HG03095 (cell line): Measurements from ENCODE around the gene DNAH10.
"Not testable (repeated sequence)": the region's sequence is repeated elsewhere in the genome, so short reads cannot be mapped to it uniquely, and the experiment has no call there.

Experiments used
- ATAC-seq: cut with Tn5 transposase; IDR thresholded peaks from one replicate; pipeline ENCODE4 v1.9.1; 2021; ENCODE audit warnings: moderate library complexity; ENCODE audit not compliant: unreplicated experiment

DNAH10 gene

DNA sequence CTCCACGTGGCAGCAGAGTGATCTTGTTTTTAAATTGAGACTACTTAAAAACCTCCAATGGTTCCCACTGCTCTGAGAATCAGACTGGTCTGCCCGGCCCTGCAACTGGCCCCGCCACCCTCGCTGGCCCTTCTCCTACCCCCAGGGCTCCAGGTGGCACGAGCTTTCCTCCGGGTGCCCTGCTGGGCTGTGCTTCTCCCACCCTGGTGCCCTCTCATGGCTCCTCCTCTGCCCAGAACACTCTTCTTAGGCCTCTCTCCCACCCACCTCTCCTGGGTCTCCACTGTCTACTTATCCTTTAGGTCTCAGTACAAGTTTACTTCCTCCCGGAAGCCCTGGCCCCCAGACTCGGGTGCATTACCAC is 184.0 kb downstream of the DNAH10 start:
- no peak for ATAC-seq

DNA sequence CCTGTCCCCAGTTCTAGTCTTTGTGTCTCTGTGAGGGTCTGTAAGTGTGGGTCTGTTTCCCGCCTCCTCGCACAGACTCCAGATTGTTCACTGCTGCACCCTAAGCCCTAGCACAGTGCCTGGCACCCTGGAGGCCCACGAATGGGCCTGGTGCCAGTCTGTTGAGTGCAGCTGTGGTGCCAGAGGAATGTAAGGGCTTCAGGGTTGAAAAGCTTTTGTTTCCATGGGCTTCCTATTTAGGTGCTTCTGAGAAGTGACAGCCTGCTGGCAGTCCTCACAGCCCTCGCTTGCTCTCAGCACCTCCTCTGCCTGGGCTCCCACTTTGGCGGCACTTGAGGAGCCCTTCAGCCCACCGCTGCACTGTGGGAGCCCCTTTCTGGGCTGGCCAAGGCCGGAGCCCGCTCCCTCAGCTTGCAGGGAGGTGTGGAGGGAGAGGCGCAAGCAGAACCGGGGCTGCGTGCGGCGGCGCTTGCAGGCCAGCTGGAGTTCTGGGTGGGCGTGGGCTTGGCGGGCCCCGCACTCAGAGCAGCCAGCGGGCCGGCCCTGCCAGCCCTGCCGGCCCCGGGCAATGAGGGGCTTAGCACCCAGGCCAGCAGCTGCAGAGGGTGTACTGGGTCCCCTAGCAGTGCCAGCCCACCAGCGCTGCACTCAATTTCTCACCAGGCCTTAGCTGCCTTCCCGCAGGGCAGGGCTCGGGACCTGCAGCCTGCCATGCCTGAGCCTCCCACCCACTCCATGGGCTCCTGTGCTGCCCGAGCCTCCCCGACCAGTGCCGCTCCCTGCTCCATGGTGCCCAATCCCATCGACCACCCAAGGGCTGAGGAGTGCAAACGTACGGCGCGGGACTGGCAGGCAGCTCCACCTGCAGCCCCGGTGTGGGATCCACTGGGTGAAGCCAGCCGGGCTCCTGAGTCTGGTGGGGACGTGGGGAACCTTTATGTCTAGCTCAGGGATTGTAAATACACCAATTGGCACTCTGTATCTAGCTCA is 184.7 kb downstream of the DNAH10 start:
- ATAC-seq, result not testable (repeated sequence)

DNA sequence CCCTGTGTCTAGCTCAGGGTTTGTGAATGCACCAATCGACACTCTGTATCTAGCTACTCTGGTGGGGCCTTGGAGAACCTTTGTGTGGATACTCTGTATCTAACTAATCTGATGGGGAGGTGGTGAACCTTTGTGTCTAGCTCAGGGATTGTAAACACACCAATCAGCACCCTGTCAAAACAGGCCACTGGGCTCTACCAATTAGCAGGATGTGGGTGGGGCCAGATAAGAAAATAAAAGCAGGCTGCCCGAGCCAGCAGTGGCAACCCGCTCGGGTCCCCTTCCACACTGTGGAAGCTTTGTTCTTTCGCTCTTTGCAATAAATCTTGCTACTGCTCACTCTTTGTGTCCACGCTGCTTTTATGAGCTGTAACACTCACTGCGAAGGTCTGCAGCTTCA is 185.4 kb downstream of the DNAH10 start:
- ATAC-seq, result not testable (repeated sequence)

DNA sequence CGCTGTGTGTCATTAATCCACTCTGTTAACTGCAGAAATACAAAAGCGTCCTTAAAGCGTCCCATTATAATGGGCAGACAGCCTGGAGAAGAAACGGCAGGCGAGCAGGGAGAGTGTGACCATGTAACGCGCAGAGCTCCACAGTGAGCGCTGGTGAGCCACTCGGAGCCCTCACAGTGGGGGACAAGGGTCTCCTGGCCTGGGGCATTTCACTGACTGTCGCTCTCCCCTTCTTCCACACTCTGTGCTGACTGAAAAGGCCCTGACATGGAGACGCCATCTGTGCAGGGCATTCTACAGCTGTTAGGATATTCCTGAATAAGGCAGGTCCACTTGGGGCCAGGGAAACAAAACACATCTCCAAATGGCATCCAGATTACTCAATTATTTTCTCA is 186.3 kb downstream of the DNAH10 start:
- no peak for ATAC-seq

DNA sequence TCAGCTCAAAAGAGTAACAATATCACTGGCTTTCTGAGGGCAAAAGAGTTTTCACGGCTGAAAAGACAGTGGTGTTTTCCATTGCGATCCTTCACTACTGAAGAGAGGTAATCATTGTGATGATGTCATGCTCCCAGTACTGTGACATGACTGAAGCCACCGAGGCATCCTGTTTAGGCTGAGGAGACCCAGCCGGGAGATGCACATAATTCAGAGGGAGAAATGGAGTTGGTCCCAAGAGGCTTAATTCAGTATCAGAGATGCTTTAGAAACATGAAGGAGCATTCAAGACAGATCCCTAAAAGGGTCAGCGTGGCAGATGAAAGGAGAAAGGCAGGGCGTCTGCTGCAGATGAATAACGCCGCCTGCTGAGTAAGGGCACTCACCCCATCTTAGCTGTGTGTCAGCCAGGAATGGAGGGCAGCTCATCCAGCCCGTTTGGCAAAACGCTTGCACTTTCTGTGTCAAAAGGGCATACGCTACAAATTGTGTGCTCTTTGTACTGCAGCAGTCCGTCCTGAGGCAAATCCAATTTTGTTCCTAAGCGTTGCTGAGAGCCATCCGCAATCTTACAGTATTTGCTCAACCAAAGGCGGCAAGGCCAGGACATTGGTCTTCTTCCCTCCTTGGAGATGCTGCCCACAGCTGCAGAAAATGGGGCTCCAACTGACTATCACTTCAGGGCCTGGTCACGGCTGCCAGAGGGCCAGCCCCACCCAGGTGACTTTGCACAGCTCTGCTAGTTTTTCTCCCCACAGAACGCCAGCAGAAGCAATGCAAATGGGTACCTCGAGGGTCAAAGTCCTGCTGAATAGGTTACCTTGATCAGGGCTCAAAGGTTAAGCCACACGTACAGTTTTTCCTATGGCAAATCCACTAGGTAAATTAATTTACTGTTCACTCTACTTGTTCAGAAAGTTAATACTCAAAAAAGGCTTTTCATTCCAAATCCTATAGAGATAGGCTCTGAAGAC is 187.0 kb downstream of the DNAH10 start:
- no peak for ATAC-seq

DNA sequence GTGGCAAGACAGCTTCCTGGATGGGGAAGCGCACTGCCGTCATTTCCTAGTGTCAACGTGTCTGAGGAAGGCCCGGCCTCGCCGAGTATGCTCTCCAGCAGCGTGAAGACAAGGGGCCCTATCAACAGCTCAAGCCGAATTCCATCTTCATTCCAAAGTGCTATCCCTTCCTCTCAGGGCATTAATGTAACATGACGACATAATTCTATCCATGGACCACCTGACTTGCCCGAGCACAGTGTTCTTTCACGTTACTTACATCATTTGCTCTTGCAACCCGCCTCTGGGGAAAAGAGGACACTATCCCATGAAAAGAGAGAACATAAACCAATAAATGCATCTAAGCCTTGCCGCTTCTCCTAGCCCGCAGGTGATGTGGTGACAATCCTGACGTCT is 187.7 kb downstream of the DNAH10 start:
- ATAC-seq, result no peak

DNA sequence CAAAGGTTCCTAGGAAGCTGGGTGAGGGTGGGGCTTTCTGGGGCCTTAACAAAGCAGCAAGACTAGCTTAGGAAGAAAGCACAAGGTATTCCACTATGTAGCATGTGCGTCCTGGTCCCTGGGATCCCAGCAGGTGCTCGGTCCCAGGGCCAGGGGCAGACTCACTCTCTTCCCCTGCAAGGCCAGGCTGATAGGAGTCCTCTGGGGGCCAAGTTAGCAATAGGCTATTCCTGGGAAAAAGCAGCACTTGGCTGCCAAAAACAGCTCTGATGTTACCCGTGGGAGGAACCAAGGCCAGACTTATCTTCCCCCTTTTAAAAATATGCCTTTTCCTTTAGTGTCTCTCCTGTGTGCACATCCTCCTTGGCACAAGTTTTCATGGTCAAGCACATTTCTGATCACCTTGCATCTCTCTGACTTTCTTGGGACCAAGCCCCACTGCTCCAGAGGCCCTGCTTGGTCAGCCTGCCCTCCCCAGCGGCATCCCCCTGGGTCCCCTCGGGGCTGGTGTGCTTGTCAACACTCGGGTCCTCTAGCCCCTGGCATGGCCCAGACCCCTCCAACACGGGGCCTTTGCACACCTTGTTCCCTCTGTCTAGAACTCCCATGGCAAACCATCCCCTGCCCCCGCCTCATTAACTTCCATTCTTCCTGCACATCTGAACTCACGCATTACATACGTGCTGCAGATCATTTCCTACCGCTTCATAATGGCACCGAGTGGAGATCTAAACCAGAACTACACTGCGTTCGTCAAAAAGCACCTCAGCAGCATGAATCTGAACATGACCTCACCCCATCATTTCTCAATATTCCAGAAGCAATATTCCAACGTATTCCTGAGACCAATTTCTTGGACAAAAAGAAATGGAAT is 188.6 kb downstream of the DNAH10 start:
- ATAC-seq, result no peak

DNA sequence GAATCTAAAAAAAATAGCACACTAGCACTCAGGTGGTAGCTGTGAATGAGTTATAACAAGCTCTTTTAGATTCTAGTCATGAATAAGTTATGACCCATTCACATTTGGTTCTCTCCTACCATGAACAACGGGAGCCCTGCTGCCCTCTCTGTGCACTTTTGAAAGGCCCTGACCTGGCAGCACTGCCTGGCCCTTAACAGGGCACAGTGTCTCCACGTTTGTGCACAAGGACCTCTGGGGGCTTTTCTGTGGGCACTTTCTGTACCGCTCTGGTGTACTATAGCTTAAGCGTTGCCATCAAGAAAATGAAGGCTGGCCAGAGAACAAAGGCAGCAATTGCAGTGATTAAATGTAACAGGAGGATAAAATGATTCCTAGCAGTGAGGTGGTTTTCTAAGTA is 189.4 kb downstream of the DNAH10 start:
- no peak for ATAC-seq

DNA sequence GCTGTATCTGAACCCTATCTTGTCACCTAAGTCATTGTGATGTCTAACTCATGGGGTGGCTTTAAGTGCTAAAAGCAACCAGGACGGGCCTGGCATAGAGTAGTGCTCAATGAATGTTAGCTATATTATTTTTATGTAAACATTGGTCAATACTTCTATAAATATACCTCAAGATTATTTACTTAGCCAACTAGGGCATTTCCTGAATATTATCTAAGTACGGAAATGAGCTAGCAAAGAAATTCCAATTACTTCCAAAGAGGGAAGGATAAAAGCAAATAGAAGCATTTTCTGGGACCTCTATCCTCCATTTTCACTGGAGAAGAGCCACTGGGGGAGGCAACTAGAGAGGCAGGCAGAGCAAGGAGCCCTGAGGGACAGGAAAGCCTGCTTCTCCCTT is 189.9 kb downstream of the DNAH10 start:
- ATAC-seq, result no peak

DNA sequence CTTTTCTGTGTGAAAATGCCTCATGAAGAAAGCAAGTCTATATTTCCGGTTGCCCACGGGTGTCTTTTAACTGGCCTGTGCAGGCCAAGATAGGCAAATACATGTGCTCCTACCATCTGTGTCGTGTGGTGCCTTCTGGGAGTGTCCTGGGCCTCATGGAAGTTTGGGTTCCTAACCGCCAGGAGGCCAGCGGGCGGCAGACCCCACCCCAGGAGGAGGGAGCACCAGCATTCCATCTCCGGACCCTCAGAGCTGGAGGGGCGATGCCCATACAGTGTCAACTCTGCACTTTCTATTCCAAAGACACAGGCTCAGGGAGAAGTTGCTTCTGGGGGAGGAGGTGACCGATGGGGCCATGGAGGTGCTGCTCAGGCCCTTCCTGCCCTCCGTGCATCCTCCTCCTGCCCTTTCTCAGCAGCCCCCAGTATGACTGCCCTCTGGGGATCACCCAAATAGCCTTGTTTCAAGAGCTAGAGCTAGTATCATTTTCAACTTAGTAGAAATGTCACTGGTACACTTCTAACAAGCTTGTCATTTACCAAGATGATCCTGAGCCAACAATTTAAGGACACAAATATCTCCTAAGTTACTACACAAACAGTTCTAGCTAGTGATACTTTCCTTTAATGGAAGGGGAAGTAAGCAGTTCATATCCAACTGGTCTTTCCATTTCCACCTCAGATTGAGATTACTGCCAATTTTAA is 192.7 kb downstream of the DNAH10 start:
- ATAC-seq, result no peak

DNA sequence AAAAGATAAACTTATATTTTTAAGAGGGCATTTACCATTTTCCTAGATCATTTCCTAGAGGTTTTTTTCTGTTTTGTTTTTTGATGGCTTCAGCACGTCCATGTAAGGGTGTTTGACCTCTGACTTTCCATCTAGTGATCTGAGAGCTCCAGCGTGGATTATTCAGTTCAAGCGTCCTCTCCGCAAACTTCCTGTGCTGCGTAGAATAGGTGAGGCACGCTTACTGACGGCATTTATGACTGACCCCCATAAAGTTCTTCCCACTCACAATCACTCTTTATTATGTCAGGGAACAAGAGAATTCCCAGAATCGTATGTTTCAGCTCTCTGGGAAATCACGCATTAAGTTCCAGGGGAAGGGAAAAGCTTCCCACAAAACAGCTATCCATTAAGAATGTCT is 194.1 kb downstream of the DNAH10 start:
- ATAC-seq, result no peak

DNA sequence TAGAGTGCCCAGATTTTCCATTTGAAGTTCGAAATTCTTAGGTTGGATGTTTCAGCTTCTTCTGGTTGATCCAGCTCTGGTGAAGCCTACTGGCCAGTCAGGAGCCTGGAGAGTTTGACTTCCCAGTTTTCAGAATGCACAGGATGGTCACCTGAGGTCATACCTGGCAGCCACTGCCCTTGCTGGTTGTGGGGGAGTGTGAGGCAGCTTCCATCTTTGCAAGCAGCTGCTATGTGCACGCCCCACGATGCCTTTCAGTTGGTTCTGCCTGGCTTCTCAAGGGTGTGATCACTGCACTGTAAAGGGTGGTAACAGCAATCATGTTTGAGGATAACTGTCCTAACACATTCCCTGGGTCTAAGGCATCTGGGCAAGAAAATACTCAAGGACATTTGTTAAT is 195.1 kb downstream of the DNAH10 start:
- no peak for ATAC-seq

DNA sequence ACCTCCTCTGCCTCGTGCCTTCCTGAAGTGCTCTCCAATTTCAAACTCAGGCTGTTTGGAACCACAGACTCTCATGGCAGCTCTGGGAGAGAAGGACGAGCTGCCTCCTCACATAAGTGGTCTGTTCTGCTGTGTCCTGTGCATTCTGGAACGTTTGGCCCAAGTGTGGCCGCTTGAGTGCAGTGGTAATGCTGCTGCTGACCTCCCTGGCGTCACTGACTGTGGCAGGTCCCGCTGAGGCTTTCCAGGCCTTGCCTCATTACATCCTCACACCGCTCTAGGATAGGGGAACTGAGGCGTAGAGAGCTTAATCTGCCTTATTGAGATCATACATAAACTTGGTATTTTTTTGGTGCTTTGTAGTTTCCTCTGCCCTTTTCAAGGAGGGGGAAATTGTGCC is 196.4 kb downstream of the DNAH10 start:
- no peak for ATAC-seq

DNA sequence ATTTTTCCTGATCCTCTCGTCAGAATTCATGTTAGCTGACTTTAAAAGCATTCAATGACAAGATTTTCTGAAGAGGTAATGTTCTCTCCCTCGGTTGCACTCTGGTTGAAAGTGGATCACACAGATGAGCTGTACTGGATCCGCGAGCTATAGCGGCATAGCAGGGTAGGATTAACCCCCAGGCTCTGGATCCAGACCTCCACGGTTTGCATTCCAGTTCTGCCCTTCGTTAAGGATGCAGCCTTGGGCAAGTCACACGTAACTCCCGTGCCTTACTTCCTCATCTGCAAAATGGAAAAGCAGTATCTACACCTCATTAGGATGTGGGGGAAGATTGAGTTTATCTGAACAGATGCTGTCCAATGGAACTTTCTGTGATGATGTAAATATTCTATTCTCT is 196.8 kb downstream of the DNAH10 start:
- ATAC-seq, result no peak

DNA sequence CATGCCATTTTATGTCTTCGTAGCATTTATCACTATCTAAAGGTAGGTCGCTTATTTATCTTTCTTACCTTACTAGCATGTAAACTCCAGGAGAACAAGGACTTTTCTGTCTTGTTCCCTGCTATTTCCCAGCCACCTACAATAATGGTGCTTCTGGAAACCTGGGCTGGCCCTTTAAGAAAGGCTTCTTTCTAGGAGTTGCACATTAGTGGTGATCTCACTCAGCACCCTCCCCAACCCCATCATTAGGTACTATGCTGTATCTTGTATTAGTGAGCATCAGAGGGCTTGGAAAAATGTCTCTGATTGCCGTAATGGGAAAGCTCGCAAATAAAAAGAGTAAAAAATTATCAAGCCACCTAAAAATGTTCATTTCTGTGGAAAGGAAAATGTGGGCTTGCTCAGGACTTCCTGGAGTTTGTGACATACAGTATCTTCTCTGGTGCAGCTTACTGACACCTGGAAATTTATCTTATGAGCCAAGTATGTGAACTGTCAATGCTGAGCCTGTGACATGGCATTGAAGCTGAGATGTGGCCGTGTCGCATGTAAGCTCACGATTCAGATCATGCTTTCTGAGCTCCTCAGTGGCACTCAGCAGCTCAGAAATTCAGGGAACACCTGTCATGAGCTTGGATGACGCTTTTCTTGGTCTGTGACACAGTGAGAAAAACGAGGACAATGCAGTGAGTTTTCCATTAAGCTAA is 198.1 kb downstream of the DNAH10 start:
- ATAC-seq, result no peak

DNA sequence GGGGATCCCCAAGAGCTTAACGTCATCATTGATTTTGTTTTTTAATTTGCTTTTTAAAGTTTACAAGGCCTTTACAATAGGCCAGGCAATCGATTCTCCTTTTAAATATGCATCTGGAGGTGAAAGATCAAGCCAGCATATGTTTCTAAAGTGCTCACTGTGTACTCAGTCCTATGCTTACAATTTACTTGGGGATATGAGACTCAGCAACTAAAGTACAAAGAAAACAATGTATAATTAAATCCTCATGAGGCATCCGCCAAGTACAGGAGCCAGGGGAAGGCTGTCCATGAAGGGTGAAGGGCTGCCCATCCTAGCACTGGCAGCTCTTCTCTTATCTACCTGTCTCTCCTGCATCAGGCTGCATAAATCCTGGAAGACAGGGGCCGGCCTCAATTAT is 198.8 kb downstream of the DNAH10 start:
- no peak for ATAC-seq

DNA sequence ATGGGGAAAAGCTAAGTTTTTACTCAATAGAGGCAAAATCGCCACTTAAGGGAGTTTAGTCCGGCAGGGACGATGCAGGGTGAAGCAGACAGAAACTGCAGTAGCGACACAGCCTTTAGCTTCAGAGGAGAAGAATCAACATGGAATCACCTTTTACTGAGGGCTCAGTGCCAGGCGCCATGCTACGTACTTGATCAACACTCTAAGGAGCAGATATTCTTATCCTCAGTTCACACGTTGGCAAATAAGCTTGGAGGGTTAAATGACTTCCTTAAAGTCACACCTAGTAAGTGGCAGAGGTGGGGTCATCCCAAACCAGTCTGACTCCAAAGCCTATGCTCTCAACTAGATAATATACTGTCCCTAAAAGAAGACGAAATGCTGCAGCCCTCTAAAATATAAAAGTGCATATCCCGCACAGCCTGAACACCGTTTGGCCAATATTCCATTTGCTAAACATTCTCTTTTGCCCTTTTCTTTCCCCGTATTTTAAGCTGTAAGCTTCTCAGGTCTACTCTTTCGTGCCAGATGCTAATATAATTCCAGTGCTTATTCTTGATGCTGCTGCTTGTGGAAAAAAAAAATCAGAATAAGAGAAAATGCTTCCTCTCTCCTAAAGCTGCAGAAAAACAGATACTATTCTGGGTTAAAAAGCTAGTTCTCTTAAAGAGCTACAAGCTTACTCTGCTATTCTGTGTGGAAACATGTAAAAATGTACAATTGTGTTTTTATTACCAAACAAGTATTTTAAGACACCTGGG is 199.7 kb downstream of the DNAH10 start:
- ATAC-seq, result no peak

DNA sequence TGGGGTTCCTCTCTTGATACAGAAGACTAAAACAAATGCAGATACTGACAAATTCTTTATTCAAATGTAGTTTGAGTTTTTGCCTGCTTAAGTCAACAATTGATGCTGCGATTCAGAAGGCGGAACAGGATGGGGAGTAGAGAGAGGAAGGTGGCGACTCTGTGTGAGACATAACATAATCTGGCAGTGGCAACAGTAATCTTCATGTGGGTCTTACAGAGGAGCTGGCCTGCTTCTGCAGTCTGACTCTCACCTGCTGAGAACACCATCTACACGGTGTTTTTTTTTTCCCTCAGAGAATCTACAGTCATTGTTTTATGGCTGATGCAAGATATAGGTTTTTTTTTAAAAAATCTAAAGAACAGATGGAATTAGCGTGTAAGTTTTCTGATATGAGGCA is 200.4 kb downstream of the DNAH10 start:
- no peak for ATAC-seq

DNA sequence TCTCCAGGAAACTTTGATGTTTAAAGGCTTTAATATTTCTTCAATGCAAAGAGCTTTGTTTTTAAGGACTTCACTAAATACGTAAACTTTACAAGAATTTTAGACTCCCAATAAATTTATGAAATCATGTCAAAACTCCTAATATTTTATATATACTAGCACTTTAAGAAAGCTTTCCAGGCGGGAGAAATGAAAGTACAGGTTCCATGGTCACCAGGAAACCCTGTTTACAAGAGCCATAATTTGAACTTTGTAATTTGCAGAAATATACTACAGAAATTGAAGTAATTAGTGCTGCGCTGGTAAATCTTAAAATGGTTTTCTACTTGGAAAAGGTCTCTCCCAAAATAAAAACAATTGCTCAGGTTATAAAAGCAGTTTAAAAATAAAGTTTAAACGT is 201.7 kb downstream of the DNAH10 start:
- ATAC-seq, result no peak
